GM19467 (cell line): ENCODE data around the gene MPP3.

Experiments
- ATAC-seq: cut with Tn5 transposase; IDR thresholded peaks from one replicate; pipeline ENCODE4 v1.9.1; 2021; ENCODE audit warnings: mild to moderate bottlenecking, moderate library complexity; ENCODE audit not compliant: unreplicated experiment

Gene MPP3

DNA sequence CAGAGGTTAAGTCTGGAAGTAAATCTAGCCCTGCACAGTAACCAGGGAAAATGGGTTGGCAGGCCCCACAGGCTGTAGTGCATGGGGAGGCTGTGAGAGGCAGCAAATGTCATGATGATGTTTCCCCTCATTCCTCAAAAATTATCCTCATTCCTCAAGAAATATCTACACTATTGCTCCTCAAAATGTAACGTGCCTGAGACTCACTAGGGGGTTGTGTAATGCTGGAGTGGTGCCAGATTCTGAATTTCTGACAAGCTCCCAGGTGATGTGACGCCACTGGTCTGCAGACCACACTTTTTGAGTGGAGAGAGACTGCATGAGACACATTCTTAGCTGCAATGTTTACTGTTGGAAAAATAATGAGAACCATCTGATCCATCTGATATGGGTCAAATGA, 1.2 kb upstream of the MPP3 start:
- ATAC-seq, result no peak

DNA sequence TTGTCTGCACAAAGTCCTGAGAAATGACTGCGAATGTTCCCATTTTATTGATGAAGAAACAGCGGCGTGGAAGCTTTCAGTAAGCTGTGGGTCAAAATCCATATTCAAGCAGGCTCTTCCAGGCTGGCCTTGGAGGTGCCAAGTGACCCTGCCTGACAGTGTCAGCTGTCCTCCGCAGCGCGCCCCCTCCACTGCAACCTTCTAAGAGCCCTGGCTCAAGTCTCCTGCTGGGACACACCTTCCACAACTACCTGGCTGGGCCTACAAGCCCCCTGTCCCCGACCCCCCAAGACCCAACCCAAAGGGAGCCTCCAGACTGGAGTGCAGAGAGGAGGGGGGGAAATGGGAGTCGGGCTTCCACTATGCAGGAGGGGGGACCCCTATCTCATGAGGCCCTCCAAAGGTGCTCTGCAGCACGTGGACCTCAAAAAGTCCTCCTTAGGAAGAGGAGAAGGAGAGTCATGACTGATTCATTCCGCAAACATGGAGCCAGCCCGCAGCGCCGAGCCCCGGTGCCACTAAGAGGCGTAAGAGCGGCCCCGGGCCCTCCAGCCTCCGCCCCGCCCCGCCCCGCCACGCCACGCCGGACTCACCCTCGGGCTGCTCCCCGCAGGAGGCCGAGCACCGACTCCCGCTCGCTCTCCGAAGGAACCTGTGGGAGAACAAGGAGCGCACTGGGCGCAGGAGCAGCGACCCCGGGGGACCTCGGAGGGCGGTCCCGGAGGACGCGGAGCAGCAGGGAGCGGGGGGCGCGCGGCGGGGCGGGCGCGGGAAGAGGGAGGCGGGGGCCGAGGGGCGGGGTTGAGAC, 574 bp downstream of the MPP3 start:
- ATAC-seq, result no peak

DNA sequence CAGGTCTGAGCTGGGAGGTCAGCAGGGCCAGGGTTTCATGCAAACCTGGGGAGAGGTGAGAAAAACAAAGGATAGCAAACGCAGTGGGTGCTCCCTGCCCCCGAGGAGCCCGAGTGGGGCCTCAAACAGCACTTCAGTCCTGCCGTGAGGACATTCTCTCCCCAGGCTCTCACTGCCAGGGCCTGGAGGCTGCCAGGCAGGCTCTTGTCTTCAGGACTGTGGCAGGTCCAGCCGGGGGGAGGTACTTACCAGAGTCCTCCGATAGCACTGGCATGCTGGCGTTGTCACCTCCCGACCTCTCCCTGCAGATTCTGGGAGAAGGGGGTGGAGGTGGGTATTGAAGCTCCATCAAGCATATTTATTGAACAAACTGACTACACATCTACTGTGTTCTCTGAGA, 1.3 kb downstream of the MPP3 start:
- ATAC-seq, result no peak

DNA sequence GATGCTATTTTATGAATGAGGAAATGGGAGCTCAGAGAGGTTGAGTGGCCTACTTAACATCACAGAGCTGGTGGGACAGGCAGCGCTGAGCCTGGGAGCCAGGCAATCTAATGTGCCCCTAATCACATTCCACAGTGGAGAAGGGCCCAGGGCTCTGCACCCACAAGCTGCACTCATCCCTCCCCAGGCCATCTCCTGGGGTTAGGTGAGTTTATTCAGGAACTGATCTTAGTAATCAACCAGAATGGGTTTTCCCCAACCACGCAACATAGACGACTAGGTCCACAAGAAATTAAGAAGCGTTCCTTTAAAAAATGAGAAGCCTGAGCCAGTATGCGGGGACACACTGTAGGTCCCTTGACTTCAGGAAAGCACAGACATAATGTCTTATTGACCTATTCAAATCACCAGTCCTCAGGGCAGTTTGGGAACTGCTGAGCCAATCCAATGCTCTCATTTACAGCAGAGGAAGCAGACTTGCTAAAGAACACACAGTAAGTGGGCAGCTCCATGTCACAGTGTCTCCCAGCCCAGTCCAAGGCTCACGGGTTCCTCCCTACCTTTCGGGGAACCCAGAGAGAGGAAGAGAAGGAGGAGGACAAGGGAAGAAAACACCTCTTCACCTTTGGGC, 2.3 kb downstream of the MPP3 start:
- ATAC-seq, result no peak

DNA sequence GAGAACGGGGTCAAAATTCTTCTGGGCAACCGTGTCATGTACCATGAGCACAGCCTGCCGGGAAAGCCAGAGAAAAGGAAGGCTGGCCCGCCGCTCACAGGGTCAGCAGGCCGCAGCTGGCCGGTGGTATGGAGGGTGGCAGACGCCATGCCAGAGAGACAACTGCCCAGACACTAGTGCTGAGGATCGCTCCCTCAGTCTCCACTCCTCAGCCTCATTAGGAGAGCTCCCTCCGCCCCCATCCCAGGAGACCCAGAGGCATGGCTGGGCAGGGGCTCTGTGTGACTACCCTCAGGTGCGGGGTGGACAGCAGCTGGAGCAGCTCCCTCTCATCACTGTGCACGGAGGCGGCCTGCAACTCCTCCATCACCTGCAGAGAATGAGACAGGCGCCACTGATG, 3.2 kb downstream of the MPP3 start:
- ATAC-seq, result no peak

DNA sequence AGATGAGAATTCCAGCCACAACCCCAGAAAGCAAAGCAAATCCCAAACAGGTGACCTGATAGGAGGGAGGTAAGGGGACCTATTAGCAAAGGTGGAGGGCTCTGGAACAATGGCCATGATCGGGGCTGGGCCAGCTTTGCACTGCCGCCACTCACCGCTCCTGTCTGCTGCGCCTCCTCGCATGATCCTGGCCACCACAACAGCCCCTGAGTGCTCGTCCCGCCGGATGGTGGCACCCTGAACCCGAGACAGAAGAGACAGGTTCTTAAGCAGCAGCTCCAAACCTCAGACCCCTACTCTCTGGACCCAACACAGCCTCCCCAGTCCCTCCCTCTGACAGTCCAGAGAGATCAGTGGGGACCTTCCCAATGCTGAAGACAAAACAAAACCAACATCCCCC, 5.3 kb downstream of the MPP3 start:
- ATAC-seq, result no peak

DNA sequence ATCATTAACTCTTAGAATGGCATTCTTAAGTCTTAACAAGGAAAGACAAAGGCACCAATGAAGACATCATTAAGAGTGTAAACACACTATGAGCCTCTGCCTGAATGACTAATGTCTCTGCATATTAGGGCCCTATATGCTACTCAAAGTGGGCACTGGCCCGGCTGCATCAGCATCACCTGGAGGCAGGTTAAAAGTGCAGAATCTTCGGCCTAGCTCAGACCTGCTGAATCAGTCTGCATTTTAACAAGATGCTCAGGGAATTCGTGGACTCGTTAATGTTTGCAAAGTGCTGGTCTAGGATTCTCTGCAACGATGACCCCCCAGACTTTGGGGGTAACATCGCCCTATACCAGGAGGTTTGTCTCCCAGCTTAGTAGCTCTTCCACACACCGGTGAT, 6.7 kb downstream of the MPP3 start:
- no peak for ATAC-seq

DNA sequence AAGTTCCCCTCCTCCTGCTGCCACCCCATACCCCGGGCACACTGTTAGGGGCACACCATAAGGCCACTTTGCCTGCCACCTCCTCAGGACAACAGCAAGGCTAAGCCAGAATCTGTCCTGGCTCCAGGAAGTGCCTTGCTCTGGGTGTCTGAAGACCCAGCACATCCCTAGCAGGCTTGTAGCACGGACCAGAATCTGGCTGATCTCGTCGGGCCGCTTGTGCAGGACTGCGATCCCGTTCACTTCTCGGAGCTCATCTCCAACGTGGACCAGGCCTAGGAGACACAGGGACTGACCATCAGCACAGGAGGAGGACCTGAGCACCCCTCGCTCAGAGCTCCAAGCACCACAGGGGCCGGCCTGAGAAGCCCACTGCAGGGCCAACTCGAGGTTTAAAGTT, 7.4 kb downstream of the MPP3 start:
- no peak for ATAC-seq

DNA sequence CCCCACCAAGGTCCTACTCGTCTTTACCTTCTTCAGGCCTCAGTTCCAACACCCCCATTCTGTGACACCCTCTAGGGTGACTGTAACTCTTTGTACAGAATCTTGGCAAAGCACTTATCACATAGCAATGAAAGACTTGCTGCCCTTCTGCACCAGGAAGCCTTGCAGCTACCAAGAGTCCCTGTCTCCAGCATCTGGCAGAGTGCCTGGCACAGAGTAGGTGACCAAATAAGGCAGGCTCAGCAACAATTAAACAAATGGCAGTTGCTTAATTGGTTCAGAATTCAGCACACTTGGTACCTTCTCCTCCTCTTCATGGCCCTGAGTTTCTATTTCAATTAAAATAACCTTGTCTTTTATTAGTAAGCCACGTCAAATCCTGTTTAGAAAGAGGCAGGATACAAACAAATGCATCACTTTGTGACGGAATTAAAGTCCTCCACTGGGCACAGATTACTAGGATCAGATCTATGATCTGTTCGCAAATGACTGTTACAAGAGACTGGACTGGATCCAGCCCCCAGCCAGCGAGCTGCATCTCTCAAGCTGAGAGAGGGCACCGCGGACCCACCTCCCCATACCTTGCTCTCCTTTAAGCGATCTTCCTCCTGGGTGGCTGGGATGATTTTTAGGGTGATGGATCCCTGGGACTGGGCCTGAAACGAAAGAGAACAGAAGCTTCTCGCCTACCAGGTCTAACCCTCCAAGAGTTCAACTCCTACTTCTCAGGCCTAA, 9.4 kb downstream of the MPP3 start:
- ATAC-seq, result no peak

DNA sequence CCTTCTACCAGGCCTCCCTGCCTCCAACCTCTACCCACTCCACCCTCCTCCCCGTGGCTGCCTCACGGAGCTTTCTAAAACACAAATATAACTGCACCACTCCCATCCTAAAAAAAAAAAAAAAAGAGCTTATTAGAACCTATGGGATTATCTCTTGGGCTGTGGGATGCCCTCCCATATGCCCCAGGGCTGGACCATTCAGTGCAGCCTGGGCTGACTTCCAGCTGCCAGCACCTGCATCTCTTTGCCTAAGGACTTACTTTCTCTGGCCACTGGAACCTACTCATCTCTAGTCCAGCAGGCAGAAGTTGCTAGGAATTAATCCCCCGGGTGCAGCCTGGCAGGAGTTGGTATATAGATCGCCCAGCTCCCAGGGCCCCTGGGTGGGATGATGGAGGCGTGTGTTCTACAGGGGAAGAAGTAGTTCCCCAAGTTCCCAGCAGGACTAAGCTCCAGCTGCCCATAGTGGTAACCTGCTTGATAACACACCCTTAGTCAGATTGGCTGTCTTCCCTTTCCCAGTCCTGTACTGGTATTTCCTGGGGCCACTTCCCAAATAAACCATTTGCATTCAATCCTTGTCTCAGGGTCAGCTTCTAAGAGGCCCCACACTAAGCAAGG, 10.3 kb downstream of the MPP3 start:
- no peak for ATAC-seq

DNA sequence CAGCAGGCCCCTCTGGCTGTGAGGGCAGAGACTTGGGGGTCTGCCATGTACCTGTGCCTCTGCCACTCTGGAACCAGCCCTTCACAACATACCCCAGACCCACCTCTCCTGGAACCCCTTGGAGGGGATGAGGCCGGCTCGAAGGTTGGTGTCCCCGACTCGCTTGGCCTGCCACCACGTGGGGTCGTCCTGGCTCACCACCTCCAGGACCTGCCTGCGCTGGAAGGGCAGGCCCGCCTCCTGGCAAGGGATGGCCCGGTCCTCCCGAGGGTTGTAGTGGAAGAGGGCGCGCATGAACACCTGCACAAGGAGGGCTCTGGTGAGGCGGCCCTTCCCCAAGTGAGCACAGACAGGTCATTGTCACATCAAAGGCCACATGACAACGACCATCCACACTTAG, 12.2 kb downstream of the MPP3 start:
- ATAC-seq, result no peak

DNA sequence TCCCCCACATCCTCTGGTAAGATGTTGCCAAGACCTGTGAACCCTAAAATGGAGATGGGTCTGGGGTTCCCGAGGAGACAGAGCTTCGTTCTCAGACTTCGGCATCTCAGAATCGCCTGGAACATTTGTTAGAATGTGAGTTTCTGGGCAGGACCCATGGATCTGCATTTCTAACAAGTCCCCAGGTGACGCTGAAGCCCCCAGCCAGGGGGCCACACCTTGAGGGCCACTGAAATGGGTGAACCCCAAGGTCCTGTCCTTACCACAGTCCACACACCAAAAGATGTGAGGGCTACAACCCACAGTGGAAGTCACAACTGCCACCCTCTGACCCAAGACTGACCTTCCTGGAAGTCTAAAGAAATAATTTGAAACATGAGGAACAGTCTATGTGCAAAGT, 14.0 kb downstream of the MPP3 start:
- no peak for ATAC-seq

DNA sequence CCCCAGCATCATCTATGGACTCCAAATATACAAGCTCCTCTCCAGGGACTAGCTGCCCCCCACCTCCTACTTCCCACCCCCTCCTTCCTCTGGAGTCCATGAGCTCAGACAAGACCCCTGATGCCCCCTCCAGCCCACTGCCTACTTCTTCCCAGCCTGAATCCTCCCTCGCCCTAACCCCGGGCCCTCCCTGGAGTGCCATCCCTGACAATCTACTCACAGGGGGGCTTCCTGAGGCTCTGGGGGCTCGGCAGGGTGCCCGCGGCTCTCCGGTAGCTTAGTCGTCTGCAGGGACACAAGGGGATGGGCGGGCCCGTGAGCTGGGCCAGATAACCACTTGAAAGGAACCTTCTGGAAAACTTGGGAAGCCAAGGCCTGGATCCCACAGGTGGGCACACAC, 15.1 kb downstream of the MPP3 start:
- no peak for ATAC-seq

DNA sequence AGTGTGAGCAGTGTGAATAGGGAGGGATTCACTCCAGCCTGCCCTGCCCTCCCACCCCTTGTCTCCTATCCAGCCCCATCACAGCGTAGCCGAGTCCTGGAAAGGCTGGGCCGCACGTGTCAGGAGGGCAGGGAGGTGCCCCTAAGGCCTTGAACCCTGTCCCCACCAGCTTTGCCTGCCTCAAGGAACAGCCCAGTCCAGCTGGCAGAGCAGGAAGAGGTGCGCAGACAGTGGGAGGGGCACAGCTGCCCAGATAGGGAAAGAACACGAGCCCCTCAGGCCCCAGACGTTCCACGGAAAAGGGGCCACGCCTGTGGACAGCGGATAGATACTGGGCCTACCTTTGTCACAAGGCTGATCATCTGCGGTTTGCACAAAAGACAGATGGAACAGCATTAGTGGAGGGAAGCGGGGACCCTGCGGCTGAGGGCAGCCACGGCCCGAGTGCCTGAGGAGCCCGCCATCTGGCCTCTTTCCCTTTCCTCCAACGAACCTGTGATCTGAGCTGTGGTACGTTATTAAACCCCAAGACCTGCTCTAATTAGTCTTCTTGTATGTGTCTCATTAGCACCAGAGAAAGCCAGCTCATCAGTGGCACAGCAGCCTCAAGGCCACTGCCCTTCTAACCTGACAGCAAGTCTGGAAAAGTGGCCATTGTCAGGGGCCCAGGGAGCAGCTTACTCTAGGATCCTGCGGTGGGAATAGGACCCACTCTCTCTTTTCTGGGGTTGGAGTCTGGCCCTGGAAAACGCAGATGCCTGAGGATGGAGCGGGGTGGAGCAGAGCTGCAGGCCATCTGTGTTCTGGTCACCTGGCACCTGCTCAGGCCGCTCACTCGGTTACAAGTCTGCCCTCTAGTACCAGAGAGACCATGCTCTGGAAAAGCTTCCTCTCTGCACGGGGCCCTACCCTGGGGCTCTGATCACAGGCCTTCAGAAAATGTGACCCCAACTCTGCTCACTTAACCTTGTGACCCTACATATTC, 16.3 kb downstream of the MPP3 start:
- no peak for ATAC-seq

DNA sequence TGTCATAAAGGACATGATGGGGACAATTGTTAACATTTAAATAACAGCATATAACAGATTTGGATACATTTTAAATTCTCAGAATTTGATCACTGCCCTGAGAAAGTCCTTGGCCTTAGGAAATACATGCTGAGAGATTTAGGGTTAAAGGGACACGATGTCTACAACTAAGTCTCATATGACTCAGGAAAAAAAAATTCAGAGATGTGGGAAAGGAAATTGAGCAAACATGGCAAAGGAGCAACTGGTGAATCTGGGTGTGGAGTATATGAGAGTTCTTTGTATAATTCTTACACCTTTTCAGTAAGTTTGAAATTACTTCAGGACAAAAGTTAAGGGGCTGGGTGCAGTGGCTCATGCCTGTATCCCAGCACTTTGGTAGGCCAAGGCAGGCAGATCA, 18.2 kb downstream of the MPP3 start:
- ATAC-seq, result no peak

DNA sequence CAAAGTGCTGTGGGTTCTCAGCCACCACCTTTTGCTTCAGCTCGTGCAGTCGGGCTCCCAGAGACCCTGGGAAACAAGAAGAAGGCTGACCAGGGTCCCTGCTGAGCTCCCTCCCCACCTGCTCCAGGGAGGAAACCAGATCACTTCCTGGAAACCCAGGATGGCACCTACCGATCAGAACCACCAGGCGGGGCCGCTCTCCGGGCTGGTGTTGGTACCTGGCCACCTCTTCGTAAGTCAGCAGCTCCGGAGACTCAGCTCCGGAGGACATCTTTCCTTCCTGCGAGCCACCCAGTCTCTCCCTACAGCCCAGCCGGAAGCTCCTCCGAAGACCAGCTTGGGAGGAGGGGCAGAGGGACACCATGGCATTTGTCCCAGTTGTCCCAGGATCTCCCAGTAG, 18.9 kb downstream of the MPP3 start:
- no peak for ATAC-seq

DNA sequence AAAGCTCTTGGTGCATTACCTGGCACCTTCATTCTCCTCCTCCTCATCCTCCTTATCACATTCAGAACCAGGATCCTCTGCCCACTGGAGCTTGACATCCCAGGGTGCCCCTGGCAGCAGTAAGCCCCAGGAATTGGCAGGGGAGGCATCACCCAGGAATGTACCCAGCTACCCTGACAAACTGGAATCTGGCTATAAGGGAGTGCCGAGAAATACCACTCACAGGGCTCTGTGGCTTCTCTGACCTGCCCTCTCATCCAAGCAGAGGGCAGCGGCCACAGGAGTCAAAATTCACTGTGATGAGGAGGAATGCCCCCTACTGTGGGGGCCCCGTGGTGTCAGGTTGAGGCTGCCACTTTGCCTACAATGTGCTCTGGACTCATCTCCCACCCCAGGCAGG, 19.6 kb downstream of the MPP3 start:
- ATAC-seq, result no peak

DNA sequence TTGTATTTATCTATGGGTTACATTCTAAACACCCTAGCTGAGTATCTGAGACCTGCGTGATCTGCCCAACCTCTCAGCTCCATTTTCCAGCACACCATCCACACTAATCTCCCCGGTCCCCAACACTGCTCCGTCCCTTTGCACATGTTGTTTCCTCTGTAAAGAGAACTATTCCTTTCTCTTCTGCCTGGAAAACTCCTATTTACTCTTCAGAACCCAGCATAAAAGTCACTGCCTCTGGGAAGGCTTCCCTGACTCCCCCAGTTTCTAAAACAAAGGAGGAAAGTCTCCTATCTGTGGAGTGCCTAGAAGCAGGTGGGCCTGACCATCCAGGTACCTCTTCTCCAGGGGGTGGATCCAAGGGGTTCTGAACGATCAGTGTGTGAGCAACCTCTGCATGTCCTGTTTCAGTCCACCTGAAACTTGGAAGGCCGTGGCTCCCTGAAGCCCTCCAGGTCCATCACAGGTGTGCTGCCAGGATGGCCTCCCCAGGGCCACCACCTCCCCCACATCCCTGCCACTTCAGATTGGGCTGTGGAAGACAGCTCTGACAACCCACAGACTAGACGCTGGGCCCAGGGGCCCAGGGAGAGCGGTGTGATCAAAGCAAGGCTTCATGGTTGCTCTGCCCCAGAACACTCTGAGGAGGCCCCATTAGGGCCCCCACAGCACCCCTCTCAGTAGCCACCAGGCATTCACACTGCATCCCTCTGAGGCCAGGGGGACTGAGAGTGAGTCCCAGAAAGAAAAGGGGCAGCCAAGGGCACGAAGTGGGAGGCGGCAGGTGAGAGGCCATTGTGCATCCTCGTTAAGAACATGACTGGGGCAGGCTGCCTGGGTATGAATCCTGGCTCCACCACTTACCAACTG, 20.3 kb downstream of the MPP3 start:
- no peak for ATAC-seq

DNA sequence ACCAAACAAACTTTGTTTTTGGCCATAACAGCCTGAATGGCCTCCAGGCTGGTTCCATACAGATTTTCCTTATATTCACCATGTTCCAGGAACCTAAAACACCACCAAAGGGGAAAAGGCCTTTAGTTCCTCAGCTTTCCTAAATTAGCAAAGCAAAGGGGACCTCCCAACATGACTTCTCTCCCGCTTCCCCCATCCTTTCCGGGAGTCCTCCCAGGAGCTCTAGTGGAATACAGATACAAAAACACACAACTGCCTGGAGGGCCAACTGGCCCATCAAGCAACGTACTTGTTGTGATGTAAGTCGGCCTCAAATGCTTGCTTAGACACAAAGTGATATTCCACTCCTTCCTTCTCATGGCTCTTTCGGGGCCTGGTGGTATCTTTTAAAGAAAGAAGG, 22.1 kb downstream of the MPP3 start:
- no peak for ATAC-seq
